ENCODE data around the gene TXNDC2.
A peak's percentile ranks its signal among the peaks of the same experiment; 100 is the strongest.
"Not testable (repeated sequence)": the region's sequence is repeated elsewhere in the genome, so short reads cannot be mapped to it uniquely, and the experiment has no call there.

TXNDC2 gene

GRCh38 chr18:9886005-9886348 lies 204 bp downstream of the TXNDC2 start:
- no peak for DNase-seq

- no peak for DNase-seq
These were observed 2.2 kb downstream of the TXNDC2 start for GRCh38 chr18:9887992-9888391.

GRCh38 chr18:9890196-9890595 lies 4.4 kb downstream of the TXNDC2 start:
- DNase-seq: no peak

GRCh38 chr18:9890957-9891356 lies 5.2 kb downstream of the TXNDC2 start:
- no peak for DNase-seq

GRCh38 chr18:9891515-9891914 lies 5.7 kb downstream of the TXNDC2 start:
- not testable (repeated sequence) for DNase-seq

- DNase-seq: no peak
These were observed 8.8 kb downstream of the TXNDC2 start for GRCh38 chr18:9894454-9895068.

- no peak for DNase-seq
These were observed 11.4 kb downstream of the TXNDC2 start for GRCh38 chr18:9897129-9897528.

GRCh38 chr18:9897787-9898291 lies 12.1 kb downstream of the TXNDC2 start:
- DNase-seq: not testable (repeated sequence)

GRCh38 chr18:9898792-9899549 lies 13.2 kb downstream of the TXNDC2 start:
- no peak for DNase-seq

GRCh38 chr18:9899550-9899930 lies 13.8 kb downstream of the TXNDC2 start:
- DNase-seq: not testable (repeated sequence)

GRCh38 chr18:9900699-9901098 lies 14.9 kb downstream of the TXNDC2 start:
- DNase-seq: no peak

- DNase-seq: no peak
These were observed 15.6 kb downstream of the TXNDC2 start for GRCh38 chr18:9901377-9901776.

GRCh38 chr18:9902264-9902663 lies 16.5 kb downstream of the TXNDC2 start:
- not testable (repeated sequence) for DNase-seq

GRCh38 chr18:9902832-9903231 lies 17.1 kb downstream of the TXNDC2 start:
- no peak for DNase-seq

GRCh38 chr18:9905401-9905922 lies 19.7 kb downstream of the TXNDC2 start:
- no peak for DNase-seq

GRCh38 chr18:9906481-9906880 lies 20.7 kb downstream of the TXNDC2 start:
- no peak for DNase-seq

GRCh38 chr18:9907867-9908266 lies 22.1 kb downstream of the TXNDC2 start:
- no peak for DNase-seq

- no peak for DNase-seq
These were observed 24.3 kb downstream of the TXNDC2 start for GRCh38 chr18:9910071-9910470.

- no peak for DNase-seq
These were observed 24.9 kb downstream of the TXNDC2 start for GRCh38 chr18:9910661-9911060.

- no peak for DNase-seq
These were observed 25.5 kb downstream of the TXNDC2 start for GRCh38 chr18:9911226-9911625.

GRCh38 chr18:9912285-9912684 lies 26.5 kb downstream of the TXNDC2 start:
- DNase-seq: not testable (repeated sequence)

GRCh38 chr18:9913151-9913525 lies 27.4 kb downstream of the TXNDC2 start:
- DNase-seq: no peak

GRCh38 chr18:9913526-9914333 lies 28.0 kb downstream of the TXNDC2 start, which contains the start of gene VAPA:
Gene VAPA, plus strand, starts transcription at chr18:9914016. Its CDS starts 241 bp downstream, at chr18:9914257.
- peak; percentile 100 for DNase-seq

- DNase-seq: no peak
These were observed 28.5 kb downstream of the TXNDC2 start for GRCh38 chr18:9914334-9914583.
